ENCODE results near the gene ZBTB47.

ZBTB47 gene

DNA sequence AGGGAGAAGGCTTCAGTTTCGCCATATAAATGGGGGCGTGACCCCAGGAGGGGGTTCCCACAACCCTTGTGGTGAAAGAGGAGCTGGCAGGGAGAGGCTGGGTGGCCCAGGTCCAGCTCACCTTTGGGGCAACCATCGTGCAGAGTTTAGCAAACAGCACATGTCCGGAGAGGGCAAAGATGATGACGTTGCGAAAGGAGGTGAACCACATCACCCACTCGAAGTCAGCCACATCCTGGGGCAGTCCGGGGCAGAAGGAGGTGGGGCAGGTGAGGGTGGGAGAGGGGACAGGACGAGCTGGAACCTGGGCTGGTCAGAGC, 45.4 kb downstream of the ZBTB47 start:
- Mint-ChIP-seq H3K9me3 (no peaks in the 10 kb centered on the region), H3K36me3 (ENCODE audit: low read depth) (no peaks in the 10 kb centered on the region), H3K27me3 (ENCODE audit: low read depth) (peaks cover 8% of the 10 kb centered on the region), H3K4me1 (peaks cover 6% of the 10 kb centered on the region), H3K4me3 (no peak overlapping the region), H3K27ac (no peak overlapping the region)
- TF ChIP-seq CTCF (IDR thresholded peaks at IDR 0.05; ENCODE audit: unreplicated experiment in 3 of 3), result no peak

DNA sequence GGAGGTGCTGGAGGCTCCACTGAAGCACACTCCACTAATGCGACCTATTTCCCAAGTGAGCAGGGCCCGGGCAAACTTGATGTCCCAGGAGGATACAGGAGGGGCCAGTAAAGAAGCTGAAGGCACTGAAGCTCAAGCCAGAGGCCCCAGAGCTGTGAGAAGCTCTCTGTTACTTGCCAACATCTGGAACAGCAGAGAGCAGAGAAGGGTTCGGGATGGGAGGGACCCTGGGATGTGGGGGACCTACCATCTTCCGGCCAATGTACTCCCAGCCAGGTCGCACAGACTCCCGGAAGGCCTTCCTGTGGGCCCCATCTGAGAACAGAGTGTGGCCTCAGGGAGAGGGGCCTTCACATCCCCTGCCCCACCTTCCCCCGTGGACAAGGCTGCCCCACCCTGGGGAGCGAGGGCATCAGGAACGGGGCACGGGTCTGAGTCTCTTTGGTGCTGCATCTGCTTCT, 46.0 kb downstream of the ZBTB47 start:
- no peak for TF ChIP-seq CTCF (IDR thresholded peaks at IDR 0.05; ENCODE audit: unreplicated experiment in 3 of 3)
- Mint-ChIP-seq H3K27me3 (ENCODE audit: low read depth) (peaks cover 10% of the 10 kb centered on the region), H3K9me3 (no peaks in the 10 kb centered on the region), H3K4me1 (peaks cover 6% of the 10 kb centered on the region), H3K36me3 (ENCODE audit: low read depth) (no peaks in the 10 kb centered on the region), H3K4me3 (no peak overlapping the region), H3K27ac (no peak overlapping the region)

DNA sequence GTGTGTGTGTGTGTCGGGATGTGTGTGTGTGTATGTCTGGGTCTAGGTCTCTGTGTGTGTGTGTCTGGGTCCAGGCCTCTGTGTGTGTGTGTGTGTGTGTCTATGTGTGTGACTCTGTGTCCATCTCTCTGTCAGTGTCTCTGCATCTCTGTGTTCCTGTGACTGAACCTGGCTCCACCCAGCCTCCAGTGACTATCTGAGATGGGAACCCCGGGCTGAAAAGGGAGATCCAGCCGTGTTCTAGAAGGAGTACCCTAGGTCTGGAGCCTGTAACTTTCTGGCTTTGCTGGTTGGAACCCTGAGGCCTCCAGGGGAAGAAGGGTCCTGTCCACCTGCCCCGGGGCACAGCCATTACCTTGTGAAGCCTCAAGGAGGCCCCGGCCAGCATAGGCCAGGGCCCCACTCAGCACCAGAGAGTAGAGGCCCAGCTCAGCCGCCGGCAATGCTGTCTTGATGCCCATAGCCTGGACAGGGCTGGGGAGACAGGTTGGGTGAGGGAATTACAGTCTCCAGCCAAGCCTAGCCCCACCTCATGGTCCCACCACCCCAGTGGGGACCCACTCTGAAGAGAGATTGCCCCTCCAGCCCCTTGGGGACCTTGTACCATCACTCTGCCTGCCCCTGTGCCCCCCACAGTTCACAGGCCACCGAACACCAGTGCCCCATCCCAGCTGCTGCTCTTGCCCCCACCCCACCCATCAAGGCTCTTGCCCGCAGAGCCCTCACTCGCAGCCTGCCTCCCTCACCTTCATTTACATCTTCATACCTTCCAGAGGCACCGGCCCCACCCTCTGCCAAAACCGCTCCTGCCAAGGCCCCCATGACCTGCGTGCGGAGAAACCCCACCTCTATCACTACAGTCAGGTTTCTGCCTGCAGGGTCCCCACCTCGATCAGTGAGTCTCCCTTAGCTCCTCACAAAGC, 47.1 kb downstream of the ZBTB47 start:
- Mint-ChIP-seq H3K9me3 (no peaks in the 10 kb centered on the region), H3K4me3 (no peak overlapping the region), H3K4me1 (peaks cover 6% of the 10 kb centered on the region), H3K27me3 (ENCODE audit: low read depth) (peaks cover 13% of the 10 kb centered on the region), H3K36me3 (ENCODE audit: low read depth) (no peaks in the 10 kb centered on the region), H3K27ac (no peak overlapping the region)
- no peak for TF ChIP-seq CTCF (IDR thresholded peaks at IDR 0.05; ENCODE audit: unreplicated experiment in 3 of 3)

DNA sequence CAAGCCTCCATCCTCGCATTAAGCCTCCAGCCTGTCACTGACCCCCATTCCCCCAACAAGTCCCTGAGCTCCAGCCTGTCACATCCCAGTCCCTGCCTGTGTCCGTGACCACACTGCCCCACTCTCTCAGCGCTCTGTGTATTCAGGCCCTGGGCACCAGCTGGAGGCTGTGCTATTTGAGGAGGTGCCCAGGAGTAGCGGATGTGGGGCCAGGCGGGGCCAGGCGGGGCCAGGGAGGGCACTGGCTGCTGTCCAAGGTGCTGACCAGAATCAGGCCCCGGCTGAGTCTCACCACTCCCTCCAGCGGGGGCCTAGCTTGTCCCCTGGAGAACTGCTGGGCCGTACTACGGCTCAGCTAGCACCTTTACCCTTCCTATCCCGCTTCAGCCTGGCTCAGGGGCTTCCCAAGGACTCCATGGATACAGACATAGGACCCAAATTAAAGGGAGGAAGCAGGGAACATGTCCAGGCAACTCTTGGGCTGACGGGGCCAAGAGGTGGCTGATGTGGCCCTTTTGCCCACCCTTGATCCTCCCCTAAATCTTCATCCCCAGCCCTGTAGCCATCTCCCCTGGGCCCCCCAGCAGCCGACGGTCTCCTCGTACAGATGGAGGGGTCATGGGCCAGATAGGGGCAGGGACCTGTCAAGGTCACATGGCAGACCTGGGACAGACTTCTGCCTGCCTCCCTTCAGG, 48.0 kb downstream of the ZBTB47 start:
- no peaks in the 10 kb centered on the region for H3K9me3 Mint-ChIP-seq
- TF ChIP-seq CTCF (IDR thresholded peaks at IDR 0.05; ENCODE audit: unreplicated experiment in 3 of 3), result no peak
- H3K4me1 Mint-ChIP-seq, result peaks cover 6% of the 10 kb centered on the region
- H3K4me3 Mint-ChIP-seq, result no peak overlapping the region
- H3K36me3 Mint-ChIP-seq (ENCODE audit: low read depth), result no peaks in the 10 kb centered on the region
- no peak overlapping the region for H3K27ac Mint-ChIP-seq
- peaks cover 19% of the 10 kb centered on the region for H3K27me3 Mint-ChIP-seq (ENCODE audit: low read depth)

DNA sequence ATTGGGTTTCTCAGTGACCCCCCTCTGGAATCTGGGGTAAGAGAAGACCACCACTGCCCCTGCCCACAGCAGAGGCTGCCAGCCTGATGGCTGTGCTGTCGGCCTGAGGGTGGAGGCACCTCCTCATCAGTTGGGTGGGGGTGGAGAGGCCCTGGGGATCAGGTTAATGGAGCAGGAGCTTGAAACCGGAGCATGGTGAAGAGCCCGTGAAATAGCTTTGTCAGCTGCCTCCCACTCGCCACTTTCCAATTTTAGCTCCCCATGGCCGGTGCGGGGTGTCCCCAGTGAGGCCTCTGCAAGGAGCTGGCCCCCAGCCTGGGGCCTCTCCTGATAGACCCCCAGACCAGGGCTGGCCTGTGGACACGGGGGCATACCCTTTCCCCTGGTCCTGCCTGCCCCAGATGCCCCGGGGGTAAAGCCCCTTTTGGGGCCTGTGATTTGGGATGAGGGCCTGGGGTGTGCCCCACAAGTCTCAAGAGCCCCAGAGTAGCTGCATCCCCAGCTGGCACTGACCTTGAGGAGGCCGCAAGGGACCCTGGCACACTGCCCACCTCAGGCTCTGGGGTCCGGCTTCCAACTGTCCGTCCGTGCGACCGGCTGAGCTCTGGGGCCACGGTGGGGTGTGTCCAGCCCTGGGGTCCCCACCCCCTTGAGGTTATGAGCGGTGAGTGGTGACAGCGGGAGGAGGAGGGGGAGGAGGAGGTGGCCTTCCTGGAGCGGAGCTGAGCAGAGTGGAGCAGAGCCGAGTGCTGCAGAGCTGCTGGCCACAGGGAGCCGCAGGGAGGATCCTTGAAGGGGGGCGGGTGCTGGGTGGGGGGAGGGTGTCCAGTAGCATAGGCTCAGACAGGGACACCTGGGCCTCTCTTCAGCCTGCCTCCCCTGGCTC, 48.8 kb downstream of the ZBTB47 start, which contains the start of gene HHATL:
TSS of gene HHATL (minus strand) at position 733 of the 886 bp plus-strand sequence. CDS start 1,972 bp downstream, outside the sequence.
- Mint-ChIP-seq H3K27ac (no peak within 1 kb of the TSS), H3K4me3 (no peak within 1 kb of the TSS), H3K4me1 (peaks cover 6% of the 10 kb centered on the region), H3K27me3 (ENCODE audit: low read depth) (peaks cover 22% of the 10 kb centered on the region), H3K9me3 (no peaks in the 10 kb centered on the region), H3K36me3 (ENCODE audit: low read depth) (no peaks in the 10 kb centered on the region)
- TF ChIP-seq CTCF (IDR thresholded peaks at IDR 0.05; ENCODE audit: unreplicated experiment in 3 of 3), result no peak
